Right lung (tissue), 10 donors: ENCODE data around the gene TGFBR1. TPM values are rescaled to one million over a fixed set of nuclear protein-coding genes. Genes with fewer than 3 reads are reported as not detected.

Experiments used
- DNase-seq, 2 donors: peaks; one replicate each; pipeline ENCODE4 v3.0.0-alpha.2; 2013
- long read RNA-seq, 8 donors: transcript quantifications; one replicate each; lab custom pipeline, GENCODE V29; 2026
- polyA plus RNA-seq, 5 donors: library from polyadenylated mRNA; unstranded; fragments of 120-200 nt; gene quantifications; one replicate each; pipeline versions ENCODE4 v1.2.1 to v1.2.3, GENCODE V29; 2013; ENCODE audit warnings: inconsistent platforms in 1 of 5, low replicate concordance in 1 of 5; ENCODE audit not compliant: insufficient read length in 5 of 5, insufficient read depth in 1 of 5

TGFBR1 gene
- 10 to 100 TPM; 26.9 to 46.5 (median 36.8) TPM for polyA plus RNA-seq
- long read RNA-seq, donor 1, full-length matches to known transcripts = 10 of 10 reads
- long read RNA-seq, donor 1, partial matches to known transcripts = 0 of 10 reads
- long read RNA-seq, donor 1, other reads (novel, unspliced or antisense) = 0 of 10 reads
- long read RNA-seq, donor 2, full-length matches to known transcripts = 3 of 3 reads
- long read RNA-seq, donor 2, partial matches to known transcripts = 0 of 3 reads
- long read RNA-seq, donor 2, other reads (novel, unspliced or antisense) = 0 of 3 reads
- long read RNA-seq, donor 3, full-length matches to known transcripts = 5 of 5 reads
- long read RNA-seq, donor 3, partial matches to known transcripts = 0 of 5 reads
- long read RNA-seq, donor 3, other reads (novel, unspliced or antisense) = 0 of 5 reads
- long read RNA-seq, donor 4, full-length matches to known transcripts = 3 of 3 reads
- long read RNA-seq, donor 4, partial matches to known transcripts = 0 of 3 reads
- long read RNA-seq, donor 4, other reads (novel, unspliced or antisense) = 0 of 3 reads
- long read RNA-seq, donor 5, full-length matches to known transcripts = 5 of 5 reads
- long read RNA-seq, donor 5, partial matches to known transcripts = 0 of 5 reads
- long read RNA-seq, donor 5, other reads (novel, unspliced or antisense) = 0 of 5 reads
- long read RNA-seq, donor 6, full-length matches to known transcripts = 10 of 10 reads
- long read RNA-seq, donor 6, partial matches to known transcripts = 0 of 10 reads
- long read RNA-seq, donor 6, other reads (novel, unspliced or antisense) = 0 of 10 reads
- long read RNA-seq, donor 7, full-length matches to known transcripts = 6 of 6 reads
- long read RNA-seq, donor 7, partial matches to known transcripts = 0 of 6 reads
- long read RNA-seq, donor 7, other reads (novel, unspliced or antisense) = 0 of 6 reads
- long read RNA-seq, donor 8, full-length matches to known transcripts = 4 of 4 reads
- long read RNA-seq, donor 8, partial matches to known transcripts = 0 of 4 reads
- long read RNA-seq, donor 8, other reads (novel, unspliced or antisense) = 0 of 4 reads

DNA sequence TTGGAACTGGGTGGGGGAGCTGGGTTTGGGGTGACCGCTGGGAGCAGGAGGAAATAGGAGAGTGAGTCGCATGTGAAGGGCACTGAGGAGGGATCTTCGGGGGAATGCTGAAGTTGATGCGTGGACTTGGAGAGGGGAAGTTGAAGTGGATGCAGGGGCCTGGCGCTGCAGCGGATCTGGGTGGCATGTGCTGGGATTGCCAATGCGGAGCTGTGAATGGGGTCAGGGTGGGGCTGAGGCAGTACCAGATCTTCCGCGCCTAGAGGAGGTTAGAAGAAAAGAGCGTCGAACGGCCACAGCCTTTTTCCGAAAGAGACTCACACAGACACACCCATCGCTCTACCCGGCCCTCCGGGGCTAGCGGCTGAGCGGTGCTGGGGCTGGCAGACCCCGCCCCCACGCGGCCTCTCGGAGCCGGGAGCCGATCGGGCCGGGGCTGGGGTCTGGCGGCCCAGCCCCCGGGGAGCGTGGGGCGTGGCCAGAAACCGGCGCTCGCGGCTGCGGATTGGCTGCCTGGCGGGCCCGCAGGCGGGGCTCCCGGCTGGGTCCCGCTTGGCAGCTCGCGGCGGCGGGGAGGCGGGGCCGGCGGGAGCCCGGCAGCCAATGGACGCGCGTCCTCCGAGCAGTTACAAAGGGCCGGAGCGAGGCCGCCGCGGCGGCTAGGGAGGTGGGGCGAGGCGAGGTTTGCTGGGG is at the start of gene TGFBR1:
Gene TGFBR1 (plus strand): TSS at position 655 of the 693 bp plus-strand sequence. CDS start 93 bp downstream, outside the sequence.
- DNase-seq = peak; percentile 88 to 92

DNA sequence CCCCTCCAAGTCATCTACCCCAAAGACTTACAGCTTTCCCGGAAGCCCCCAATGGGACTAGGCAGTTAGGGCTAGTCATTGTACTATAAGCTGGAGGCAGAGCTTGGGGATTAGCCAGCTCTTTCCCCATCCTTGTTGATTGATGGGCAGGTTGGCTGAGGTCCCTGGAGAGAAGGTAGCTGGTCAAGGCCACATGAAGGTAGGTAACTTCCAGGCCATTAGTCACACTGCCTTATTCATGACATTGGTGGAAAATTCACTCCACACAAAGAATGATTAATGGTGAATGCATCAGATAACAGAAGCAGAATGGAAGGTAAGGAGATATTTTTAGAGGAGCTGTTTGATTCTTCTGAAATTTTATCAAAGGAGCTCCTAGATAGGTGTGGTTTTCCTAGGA is 49.5 kb upstream of the TGFBR1 start:
- no peak for DNase-seq

DNA sequence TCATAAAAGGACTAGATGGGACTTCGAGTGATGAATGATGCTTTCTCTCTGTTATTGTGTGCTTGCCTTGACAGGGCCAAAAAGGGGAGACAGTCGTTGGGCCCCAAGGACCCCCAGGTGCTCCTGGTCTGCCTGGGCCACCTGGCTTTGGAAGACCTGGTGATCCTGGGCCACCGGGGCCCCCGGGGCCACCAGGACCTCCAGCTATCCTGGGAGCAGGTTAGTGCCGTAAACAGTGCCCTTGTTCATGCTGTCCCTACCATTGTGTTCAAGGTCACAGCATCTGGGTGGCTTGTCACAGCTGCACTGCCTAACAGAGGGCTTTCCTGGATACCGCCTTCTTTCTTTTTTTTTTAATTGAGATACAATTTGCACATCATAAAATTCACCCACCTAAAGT is 48.7 kb upstream of the TGFBR1 start:
- no peak for DNase-seq

DNA sequence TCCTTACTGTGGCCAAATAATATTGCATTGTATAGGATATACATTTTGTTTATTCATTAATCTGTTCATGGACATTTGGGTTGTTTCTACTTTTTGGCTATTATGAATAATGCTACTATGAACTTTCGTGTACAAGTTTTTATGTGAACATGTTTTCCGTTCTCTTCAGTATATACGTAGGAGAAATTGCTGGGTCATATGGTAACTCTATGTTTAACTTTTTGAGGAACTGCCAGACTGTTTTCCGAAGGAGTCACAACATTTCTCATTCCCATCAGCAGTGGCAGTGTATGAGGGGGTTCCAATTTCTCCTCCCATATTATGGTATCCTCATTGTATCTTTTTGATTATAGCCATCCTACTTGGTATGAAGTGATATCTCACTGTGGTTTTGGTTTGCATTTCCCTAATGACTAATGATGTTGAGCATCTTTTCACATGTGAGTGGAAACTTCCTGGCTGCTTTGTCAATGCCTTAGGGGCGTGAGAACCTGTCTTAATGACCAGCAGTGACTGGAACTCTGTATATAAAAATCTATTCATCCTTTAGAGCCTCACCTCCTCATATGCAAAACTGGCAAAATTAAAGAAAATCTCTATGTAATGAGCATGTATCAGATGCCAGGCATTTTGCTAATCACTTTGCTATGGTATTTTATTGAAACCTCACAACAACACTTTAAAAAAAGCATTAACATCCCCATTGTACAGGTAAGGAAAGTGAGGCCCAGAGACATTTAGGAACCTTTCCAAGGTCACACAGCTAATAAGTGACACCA is 47.8 kb upstream of the TGFBR1 start:
- no peak for DNase-seq

DNA sequence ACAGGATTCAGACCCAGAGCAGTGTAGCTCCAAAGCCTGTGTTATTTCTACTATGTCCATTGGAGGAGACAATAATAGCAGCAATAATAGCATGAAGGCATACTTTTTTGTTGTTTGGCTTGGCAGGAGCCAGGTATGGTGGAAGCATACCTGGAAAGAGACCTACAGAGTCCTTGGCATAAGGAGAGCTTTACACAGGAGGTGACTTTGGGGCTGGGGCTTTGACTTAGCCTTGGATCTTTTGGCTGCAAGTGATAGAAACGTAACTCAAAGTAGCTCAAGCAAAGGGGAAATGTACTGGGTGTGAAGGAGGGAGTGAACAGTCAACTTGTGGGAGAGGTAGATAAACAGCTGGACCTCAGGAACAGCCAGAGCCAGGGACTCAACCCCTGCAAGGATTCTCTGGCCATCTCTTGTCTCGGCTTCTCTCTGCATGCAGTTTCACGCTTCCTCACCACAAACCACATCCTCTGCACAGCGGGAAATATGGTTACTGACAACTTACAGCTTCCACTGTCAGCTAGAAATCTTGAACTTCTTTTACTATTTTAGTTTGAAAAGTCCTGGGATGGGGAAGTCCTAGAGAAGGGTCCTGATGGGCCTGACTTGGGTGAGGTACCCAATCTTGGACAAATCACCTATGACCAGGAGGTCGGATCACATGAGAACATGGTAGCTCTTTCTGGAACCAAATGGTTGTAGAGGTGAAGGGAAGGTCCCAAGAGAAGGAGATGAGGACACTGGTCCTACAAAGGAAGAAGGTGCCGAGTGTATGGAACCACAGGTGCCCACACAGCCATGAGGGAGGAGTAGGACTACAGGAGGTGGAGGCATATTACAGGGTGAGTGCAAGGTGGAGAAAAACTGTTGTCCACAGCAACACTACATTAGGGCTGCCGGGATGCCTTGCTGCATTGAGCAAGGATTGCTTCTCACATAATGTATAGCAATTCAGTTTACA is 47.0 kb upstream of the TGFBR1 start:
- DNase-seq = no peak

DNA sequence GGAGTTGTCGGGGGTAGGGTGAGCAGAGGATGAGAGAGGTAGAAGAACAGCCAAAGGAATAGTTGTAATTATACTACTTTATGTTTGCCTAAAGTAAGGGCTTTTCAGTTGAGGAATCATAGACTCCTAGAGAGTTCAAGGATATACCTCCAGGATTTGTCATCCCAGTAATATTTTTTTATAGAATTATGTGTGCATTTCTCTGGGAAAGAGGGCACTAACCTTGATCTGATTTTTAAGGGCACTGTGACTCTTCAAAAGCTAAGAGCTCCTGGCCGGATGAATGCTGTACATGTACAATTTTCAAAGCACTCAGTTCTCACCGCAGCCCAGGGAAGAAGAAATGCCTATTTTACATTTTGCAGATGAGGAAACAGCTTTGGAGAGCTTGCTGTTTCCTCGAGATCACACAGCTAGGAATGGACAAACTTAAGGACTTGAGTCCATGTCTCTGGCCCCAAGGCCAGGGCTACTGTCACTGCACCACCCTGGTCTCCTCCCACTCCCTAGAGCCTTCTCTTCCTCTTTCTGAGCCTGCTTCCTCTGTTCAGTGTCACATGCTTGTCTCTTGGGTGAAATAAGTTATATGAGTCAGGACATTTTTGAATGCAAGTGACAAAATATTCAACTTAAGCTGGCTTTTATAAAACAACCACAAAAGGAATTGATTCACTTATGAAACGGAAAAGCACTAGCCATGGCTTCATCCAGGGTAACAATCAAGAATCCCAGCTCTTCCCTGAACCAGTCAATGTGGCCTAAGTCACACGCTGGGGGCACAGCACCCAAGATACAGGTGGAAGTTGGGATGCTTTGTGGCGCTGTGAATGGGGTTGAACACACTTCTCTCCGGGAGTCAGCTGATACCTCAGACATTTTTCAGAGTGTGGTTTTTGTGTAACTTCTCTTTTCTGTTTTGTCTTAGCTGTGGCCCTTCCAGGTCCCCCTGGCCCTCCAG is 45.7 kb upstream of the TGFBR1 start:
- DNase-seq = no peak

DNA sequence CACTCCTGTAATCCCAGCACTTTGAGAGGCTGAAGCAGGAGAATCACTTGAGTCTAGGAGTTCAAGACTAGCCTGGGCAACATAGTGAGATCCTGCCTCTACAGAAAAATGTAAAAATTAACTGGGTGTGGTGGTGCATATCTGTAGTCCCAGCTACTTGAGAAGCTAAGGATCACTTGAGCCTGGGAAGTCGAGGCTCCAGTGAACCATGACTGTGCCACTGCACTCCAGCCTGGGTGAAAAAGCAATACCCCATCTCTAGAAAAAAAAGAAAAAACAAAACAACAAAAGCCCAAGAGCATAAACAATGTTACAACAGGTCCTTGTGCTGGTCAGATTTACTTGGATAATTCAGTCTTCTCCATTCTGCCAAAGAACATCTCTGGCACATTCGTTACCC is 44.3 kb upstream of the TGFBR1 start:
- DNase-seq = no peak

DNA sequence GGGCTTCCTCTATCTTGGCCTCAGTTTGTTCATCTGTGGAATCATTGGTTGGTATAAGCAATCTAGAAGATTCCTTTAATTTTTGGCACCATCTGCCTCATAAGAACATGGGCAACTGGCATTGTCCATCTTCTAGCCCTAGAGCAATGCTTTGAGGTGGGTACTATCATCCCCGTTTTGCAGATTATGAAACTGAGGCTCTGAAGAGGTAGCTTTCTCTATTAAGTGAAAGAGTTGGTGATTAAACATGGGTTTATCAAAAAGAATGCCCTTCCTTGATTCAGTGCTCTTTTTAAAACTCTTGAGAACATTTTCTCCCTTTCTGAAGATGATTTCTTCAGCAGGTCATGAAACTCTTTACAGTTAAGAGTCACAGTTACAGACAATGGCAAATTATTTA is 42.4 kb upstream of the TGFBR1 start:
- DNase-seq = no peak

DNA sequence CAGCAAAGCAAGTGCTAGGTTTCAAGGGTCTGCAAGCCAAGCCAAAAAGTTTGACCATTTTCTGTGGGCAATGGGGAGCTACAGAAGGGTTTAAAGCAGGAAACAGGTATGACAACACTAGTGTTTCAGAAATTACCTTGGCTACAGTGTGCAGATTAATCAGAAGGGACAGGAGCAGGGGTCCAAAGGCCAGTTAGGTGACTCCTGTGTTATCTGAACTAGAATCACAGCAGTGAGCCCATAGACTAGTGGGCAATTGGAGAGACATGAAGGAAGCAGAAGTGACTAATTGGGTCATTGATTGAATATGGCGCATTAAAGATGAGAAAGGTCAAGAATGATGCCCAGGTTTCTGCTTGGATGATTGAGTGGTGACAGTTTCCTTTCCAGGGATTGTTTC is 41.4 kb upstream of the TGFBR1 start:
- no peak for DNase-seq

DNA sequence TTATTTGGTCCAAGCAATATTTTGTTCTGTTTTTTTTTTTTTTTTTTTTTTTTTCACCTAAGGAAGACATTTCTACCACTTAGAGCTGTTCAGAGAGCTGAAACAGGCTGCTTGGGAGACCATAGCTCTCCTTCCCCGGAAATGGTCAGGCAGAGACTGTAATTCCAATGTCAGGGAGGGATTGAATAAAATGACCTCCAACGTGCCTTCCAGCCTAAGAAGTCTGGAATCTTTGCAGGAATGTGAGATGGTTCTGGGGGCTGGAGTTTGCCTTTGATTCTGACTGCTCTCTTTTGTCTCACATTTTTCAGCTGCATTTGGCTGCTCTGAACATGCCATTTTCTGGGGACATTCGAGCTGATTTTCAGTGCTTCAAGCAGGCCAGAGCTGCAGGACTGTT is 38.3 kb upstream of the TGFBR1 start:
- DNase-seq = no peak

DNA sequence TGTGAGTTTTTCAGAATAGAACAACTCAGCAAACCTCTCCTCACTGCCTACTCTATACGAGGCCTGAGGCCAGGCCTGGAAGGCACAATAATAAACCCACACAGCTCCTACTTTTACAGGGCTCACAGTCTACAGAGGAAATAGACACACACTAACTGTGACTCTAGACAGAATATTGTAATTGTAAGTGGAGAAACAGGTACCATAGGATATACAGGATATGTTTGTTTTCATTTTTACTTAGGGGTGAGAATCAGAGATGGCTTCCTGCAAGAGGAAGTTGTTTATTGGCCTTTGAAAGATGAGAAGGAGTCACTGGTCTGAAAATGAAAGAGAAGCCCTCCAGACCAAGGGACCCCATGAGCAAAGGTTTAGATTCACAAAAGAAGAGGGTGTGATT is 35.8 kb upstream of the TGFBR1 start:
- DNase-seq = no peak

DNA sequence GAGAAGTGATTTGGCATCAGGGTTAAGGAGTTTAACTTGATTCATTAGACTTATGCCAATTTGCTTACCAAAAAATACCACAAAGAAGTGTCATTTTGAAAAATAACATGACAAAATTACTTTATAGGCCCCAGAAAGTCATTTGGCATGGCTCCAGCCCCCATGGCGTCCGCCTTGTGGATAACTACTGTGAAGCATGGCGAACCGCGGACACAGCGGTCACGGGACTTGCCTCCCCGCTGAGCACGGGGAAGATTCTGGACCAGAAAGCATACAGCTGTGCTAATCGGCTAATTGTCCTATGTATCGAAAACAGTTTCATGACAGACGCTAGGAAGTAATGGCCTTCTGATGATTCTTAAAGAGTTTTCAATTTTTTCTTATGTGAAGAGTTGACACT is 35.4 kb upstream of the TGFBR1 start:
- DNase-seq = no peak

DNA sequence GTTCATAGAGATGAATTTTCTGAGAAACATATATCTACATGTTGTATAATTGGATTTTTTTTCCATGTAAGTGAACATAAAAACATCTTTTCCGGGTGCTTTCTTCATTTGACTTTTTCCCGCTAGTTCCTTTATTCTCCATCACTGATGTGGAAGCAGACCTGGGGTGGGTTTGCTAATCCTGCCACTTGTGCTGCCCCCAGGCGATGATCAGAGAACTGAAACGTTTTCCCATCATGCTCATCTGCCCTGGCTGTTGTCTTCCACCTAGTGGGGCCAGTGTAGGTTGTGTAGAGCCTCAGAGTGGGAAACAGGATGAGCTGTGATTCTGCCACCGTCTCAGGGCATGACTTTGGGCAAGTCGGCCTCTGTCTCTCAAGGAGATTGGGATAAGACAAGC is 34.2 kb upstream of the TGFBR1 start:
- DNase-seq = no peak

DNA sequence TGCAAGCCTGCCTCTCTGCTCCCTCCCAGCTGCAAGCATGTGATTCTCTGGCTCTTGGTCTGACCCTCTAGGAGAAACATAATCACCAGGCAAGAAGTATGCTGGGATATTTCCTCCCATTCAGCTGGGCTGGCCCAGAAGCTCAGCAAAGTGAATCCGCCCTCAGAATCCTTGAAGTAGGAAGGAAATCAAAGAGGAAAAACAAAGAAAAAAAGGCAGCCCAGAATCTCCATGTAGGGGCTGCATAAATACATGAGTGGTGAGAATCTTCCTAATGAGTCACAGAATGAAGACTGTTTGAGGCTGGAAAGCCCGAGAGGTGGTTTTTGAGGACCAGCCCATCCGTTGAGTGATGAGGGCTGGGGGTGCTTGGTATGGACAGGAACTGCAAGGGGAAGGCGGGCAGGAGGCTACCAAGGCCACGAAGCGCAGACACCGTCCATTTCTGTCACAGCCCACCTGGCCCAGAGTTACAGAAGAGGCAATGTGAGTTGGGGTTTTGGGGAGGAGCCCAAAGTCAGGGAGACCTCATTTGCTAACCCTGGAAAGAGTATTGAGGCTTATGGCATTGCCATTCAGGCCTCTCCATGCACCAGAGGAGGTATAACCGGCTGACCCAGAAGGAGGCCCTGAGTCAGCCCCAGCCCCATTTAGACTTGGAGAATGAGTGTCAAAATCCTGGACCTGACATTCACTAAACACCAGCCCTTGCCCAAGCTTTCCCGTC is 33.4 kb upstream of the TGFBR1 start:
- DNase-seq = no peak

DNA sequence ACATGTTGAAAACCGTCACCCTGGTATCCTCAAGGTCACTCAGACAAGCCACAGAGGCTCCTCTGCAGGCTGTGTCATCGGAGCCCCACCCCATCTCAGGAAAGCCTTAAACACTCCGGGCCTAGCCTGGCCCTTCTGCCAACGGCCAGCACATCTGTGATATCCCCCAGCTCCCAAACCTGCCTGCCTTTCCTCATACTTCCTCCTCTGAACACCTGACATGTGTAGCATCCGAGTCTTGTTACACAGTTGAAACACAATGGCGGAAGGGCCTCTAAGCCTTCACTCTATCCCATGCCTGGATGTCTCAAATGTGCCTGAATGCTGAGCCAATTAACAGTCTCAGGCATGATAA is 32.9 kb upstream of the TGFBR1 start:
- DNase-seq = no peak

DNA sequence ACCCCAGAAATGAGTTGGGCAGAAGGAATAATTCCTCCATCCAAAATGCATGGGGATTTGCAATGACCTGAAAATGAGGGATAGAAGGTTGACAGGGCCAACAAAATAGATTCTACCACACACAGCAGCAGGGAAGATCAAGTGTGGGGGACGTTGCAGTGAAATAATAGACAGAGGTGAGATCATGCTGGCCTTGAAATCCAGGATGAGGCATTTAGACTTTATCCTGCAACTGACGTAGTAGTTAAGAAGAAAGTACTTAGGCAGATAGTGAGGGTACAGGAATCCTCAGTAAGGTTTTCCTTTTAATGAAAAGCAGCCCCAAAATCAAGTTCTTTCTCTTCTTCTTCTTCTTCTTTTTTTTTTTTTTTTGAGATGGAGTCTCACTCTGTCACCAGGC is 31.6 kb upstream of the TGFBR1 start:
- no peak for DNase-seq

DNA sequence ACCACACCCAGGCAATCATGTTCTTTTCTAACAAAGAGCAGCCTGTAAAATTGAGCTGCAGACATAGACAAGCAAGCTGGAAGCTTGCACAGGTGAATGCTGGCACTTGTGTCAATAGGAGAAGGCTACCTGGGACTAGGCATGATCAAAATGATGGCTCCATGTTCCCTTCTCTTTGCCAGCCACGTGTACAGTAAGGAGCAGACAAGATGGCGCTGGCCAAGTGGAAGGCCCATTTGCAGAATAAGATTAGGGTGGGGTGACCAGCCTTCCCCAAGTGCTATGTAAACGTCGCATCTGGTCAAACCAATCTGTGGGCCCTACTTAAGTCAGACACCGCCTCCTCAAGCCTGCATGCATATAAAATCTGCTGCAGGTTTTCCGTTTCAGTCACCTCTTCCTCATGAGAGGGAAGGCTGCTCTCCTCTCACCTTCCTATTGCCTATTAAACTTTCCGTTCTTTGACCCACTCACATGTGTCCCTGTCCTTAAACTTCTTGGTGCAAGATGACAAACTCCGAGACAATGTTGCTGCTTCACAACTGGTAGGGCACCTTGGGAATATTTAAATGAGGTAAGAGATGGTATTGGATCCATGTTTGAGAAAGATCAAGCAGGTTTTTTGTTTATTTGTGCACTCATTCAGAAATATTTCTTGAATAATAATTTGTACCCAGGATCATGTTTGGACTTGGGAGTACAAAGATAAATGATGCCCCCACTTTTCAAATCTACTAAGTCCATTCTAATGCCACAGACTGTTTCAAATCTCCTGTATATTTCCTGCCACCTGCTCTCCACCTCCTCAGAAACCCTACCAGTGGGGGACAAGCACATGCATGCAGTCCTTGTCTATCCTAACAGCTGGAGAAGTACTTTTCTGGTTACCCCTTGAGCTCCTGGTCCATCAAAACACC is 30.7 kb upstream of the TGFBR1 start:
- no peak for DNase-seq
